Measurements from ENCODE around the gene PROZ. TPM values are rescaled to one million over a fixed set of nuclear protein-coding genes. Genes with fewer than 3 reads are reported as not detected.

PROZ gene
- total and polyA plus RNA-seq, 2 of the 13 experiments (the other 11 are each of a cell fraction or from before 2014, with no cell fraction given) = 5.6 to 22.5 TPM

GRCh38 chr13:113207890-113208420 lies 49.5 kb downstream of the PROZ start (continued):
- TF ChIP-seq, protein P1, sequence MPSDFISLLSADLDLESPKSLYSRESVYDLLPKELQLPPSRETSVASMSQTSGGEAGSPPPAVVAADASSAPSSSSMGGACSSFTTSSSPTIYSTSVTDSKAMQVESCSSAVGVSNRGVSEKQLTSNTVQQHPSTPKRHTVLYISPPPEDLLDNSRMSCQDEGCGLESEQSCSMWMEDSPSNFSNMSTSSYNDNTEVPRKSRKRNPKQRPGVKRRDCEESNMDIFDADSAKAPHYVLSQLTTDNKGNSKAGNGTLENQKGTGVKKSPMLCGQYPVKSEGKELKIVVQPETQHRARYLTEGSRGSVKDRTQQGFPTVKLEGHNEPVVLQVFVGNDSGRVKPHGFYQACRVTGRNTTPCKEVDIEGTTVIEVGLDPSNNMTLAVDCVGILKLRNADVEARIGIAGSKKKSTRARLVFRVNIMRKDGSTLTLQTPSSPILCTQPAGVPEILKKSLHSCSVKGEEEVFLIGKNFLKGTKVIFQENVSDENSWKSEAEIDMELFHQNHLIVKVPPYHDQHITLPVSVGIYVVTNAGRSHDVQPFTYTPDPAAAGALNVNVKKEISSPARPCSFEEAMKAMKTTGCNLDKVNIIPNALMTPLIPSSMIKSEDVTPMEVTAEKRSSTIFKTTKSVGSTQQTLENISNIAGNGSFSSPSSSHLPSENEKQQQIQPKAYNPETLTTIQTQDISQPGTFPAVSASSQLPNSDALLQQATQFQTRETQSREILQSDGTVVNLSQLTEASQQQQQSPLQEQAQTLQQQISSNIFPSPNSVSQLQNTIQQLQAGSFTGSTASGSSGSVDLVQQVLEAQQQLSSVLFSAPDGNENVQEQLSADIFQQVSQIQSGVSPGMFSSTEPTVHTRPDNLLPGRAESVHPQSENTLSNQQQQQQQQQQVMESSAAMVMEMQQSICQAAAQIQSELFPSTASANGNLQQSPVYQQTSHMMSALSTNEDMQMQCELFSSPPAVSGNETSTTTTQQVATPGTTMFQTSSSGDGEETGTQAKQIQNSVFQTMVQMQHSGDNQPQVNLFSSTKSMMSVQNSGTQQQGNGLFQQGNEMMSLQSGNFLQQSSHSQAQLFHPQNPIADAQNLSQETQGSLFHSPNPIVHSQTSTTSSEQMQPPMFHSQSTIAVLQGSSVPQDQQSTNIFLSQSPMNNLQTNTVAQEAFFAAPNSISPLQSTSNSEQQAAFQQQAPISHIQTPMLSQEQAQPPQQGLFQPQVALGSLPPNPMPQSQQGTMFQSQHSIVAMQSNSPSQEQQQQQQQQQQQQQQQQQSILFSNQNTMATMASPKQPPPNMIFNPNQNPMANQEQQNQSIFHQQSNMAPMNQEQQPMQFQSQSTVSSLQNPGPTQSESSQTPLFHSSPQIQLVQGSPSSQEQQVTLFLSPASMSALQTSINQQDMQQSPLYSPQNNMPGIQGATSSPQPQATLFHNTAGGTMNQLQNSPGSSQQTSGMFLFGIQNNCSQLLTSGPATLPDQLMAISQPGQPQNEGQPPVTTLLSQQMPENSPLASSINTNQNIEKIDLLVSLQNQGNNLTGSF (CRISPR knock-in tag; IDR thresholded peaks at IDR 0.05) = peak; percentile 55; the same call in 1 of the 2 replicates
- TF ChIP-seq, protein P2, sequence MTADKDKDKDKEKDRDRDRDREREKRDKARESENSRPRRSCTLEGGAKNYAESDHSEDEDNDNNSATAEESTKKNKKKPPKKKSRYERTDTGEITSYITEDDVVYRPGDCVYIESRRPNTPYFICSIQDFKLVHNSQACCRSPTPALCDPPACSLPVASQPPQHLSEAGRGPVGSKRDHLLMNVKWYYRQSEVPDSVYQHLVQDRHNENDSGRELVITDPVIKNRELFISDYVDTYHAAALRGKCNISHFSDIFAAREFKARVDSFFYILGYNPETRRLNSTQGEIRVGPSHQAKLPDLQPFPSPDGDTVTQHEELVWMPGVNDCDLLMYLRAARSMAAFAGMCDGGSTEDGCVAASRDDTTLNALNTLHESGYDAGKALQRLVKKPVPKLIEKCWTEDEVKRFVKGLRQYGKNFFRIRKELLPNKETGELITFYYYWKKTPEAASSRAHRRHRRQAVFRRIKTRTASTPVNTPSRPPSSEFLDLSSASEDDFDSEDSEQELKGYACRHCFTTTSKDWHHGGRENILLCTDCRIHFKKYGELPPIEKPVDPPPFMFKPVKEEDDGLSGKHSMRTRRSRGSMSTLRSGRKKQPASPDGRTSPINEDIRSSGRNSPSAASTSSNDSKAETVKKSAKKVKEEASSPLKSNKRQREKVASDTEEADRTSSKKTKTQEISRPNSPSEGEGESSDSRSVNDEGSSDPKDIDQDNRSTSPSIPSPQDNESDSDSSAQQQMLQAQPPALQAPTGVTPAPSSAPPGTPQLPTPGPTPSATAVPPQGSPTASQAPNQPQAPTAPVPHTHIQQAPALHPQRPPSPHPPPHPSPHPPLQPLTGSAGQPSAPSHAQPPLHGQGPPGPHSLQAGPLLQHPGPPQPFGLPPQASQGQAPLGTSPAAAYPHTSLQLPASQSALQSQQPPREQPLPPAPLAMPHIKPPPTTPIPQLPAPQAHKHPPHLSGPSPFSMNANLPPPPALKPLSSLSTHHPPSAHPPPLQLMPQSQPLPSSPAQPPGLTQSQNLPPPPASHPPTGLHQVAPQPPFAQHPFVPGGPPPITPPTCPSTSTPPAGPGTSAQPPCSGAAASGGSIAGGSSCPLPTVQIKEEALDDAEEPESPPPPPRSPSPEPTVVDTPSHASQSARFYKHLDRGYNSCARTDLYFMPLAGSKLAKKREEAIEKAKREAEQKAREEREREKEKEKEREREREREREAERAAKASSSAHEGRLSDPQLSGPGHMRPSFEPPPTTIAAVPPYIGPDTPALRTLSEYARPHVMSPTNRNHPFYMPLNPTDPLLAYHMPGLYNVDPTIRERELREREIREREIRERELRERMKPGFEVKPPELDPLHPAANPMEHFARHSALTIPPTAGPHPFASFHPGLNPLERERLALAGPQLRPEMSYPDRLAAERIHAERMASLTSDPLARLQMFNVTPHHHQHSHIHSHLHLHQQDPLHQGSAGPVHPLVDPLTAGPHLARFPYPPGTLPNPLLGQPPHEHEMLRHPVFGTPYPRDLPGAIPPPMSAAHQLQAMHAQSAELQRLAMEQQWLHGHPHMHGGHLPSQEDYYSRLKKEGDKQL (CRISPR knock-in tag; IDR thresholded peaks at IDR 0.05; ENCODE audit: low read depth) = peak; percentile 17; the same call in 1 of the 2 replicates
- 0 out of 2 replicates have a peak, but pooled peaks have one; percentile 14 for TF ChIP-seq TGIF2 (CRISPR knock-in tag; IDR thresholded peaks at IDR 0.05)
- TF ChIP-seq ZNF772 (CRISPR knock-in tag; IDR thresholded peaks at IDR 0.05) = peak; percentile 61; the same call in 1 of the 2 replicates
- TF ChIP-seq ZNF343 (CRISPR knock-in tag; IDR thresholded peaks at IDR 0.05) = no peak; the same call in none of the 2 replicates
- TF ChIP-seq CCAR2 (optimal IDR thresholded peaks at IDR 0.05; ENCODE audit: low read depth, low read length) = no peak
- TF ChIP-seq ZNF451 (CRISPR knock-in tag; IDR thresholded peaks at IDR 0.05) = peak; percentile 5; the same call in 1 of the 2 replicates
- TF ChIP-seq KDM5A (IDR thresholded peaks at IDR 0.05; ENCODE audit: borderline replicate concordance, low read length) = no peak
- TF ChIP-seq PAWR (CRISPR knock-in tag; IDR thresholded peaks at IDR 0.05; ENCODE audit: borderline replicate concordance) = peak; percentile 59; the same call in 1 of the 2 replicates
- TF ChIP-seq ZMYM3 (CRISPR knock-in tag; IDR thresholded peaks at IDR 0.05) = no peak
- TF ChIP-seq DMTF1 (CRISPR knock-in tag; IDR thresholded peaks at IDR 0.05) = no peak
- no peak for TF ChIP-seq ZNF501 (CRISPR knock-in tag; IDR thresholded peaks at IDR 0.05)
- no peak for TF ChIP-seq POGZ (CRISPR knock-in tag; IDR thresholded peaks at IDR 0.05)

All from HepG2 (cell line).